GM12878 (cell line): Measurements from ENCODE around the gene TRMU. TPM values are rescaled to one million over a fixed set of nuclear protein-coding genes. Genes with fewer than 3 reads are reported as not detected.

ENCODE experiments used
- ATAC-seq: fragments of 200-7000 bp; cut with Tn5 transposase; 3 replicates; pipeline ENCODE4 v1.9.1; 2020; ENCODE audit warnings: mild to moderate bottlenecking, moderate library complexity
- BruUV-seq: library from RNA; stranded (reverse); fragments of 400-500 nt; replicated peaks from 2 replicates; lab custom pipeline; 2021; lab: Mats Ljungman, UMichigan
- CTCF ChIA-PET: fragments of 300-600 bp; sonication (Branson Sonifier 250); formaldehyde crosslinking; extraction: SDS; loops from one replicate; lab custom pipeline; 2021; ENCODE audit warnings: inconsistent platforms; lab: Yijun Ruan, JAX
- POLR2A ChIA-PET: fragments of 350-600 bp; formaldehyde crosslinking; extraction: SDS; loops from one replicate; lab custom pipeline; 2021; ENCODE audit warnings: inconsistent platforms; lab: Charles Lee
- RAD21 ChIA-PET: fragments of 300-600 bp; sonication (Branson Sonifier 250); formaldehyde crosslinking; loops from one replicate; lab custom pipeline; 2023; ENCODE audit warnings: antibody characterized with exemption; ENCODE audit not compliant: unreplicated experiment; lab: Charles Lee
- SMC1A ChIA-PET: fragments of 300-600 bp; sonication (Branson Sonifier 250); formaldehyde crosslinking; loops from one replicate; lab custom pipeline; 2023; ENCODE audit not compliant: unreplicated experiment, uncharacterized antibody; lab: Charles Lee
- DNase-seq: peaks from one replicate; pipeline ENCODE4 v3.0.0-alpha.2; 2011; ENCODE audit warnings: low read depth, low spot score
- FAIRE-seq: peaks from 3 replicates; lab custom pipeline; 2011; peaks lifted over from hg19 to GRCh38; lab: Jason Lieb, UNC
- H2AFZ ChIP-seq: 2 replicates; pipeline ENCODE4 v1.6.0; 2011; ENCODE audit warnings: low read depth, low read length, control low read depth; ENCODE audit not compliant: control insufficient read depth
- H3K27ac ChIP-seq: 2 replicates; pipeline ENCODE4 v1.5.1; 2011; ENCODE audit warnings: control low read depth; ENCODE audit not compliant: control insufficient read depth, insufficient read depth
- H3K27me3 ChIP-seq, 2 experiments: replicated peaks in 1 of 2; 2 replicates each; pipeline versions ENCODE4 v1.6.0 to v1.6.1; 2011; ENCODE audit warnings: low read length in 1 of 2; ENCODE audit not compliant: control insufficient read depth in 2 of 2, insufficient read depth in 2 of 2
- H3K36me3 ChIP-seq, 2 experiments: 2 replicates each; pipeline ENCODE4 v1.5.1; 2011; ENCODE audit warnings: low read length in 1 of 2; ENCODE audit not compliant: control insufficient read depth in 2 of 2, insufficient read depth in 2 of 2
- H3K4me1 ChIP-seq: 2 replicates; pipeline ENCODE4 v1.6.1; 2011; ENCODE audit warnings: mild to moderate bottlenecking, low read length, moderate library complexity, mixed read lengths; ENCODE audit not compliant: control insufficient read depth, insufficient read depth
- H3K4me2 ChIP-seq: 2 replicates; pipeline ENCODE4 v1.6.0; 2011; ENCODE audit warnings: control low read depth; ENCODE audit not compliant: control insufficient read depth, insufficient read depth
- H3K4me3 ChIP-seq: fragments of 200-600 bp; sonication (generic); 2 replicates; pipeline ENCODE4 v1.5.1; 2016
- H3K79me2 ChIP-seq: 2 replicates; pipeline ENCODE4 v1.6.0; 2011; ENCODE audit warnings: low read length; ENCODE audit not compliant: control insufficient read depth, insufficient read depth
- H3K9ac ChIP-seq: 2 replicates; pipeline ENCODE4 v1.8.0; 2011; ENCODE audit warnings: low read length, control low read depth, mixed read lengths; ENCODE audit not compliant: control insufficient read depth, insufficient read depth
- H3K9me3 ChIP-seq: replicated peaks from 3 replicates; pipeline ENCODE4 v1.5.1; 2011; ENCODE audit warnings: mild to moderate bottlenecking, low read length; ENCODE audit not compliant: control insufficient read depth, insufficient read depth
- H4K20me1 ChIP-seq: 2 replicates; pipeline ENCODE4 v1.6.0; 2011; ENCODE audit not compliant: control insufficient read depth, insufficient read depth
- BMI1 ChIP-seq: fragments of 450-650 bp; IDR thresholded peaks from 2 replicates; pipeline ENCODE4 v1.6.1; 2016; ENCODE audit warnings: mild to moderate bottlenecking, moderate library complexity, borderline replicate concordance
- CREM ChIP-seq: IDR thresholded peaks from 2 replicates; pipeline ENCODE4 v1.6.1; 2014; ENCODE audit warnings: antibody characterized with exemption, low read depth
- FOXM1 ChIP-seq: IDR thresholded peaks from 2 replicates; pipeline ENCODE4 v1.6.1; 2012; ENCODE audit warnings: low read depth, mild to moderate bottlenecking, inconsistent platforms, low read length, moderate library complexity
- HCFC1 ChIP-seq: fragments of 150-350 bp; IDR thresholded peaks from 2 replicates; pipeline ENCODE4 v1.6.1; 2014; ENCODE audit warnings: low read length
- HDAC2 ChIP-seq: fragments of 200-600 bp; sonication (generic); IDR thresholded peaks from 2 replicates; pipeline ENCODE4 v1.6.1; 2017
- IRF3 ChIP-seq: fragments of 450-650 bp; IDR thresholded peaks from 2 replicates; pipeline ENCODE4 v1.6.1; 2014; ENCODE audit warnings: mild to moderate bottlenecking
- IRF4 ChIP-seq: IDR thresholded peaks from 2 replicates; pipeline ENCODE4 v1.6.1; 2011; ENCODE audit warnings: low read depth, low read length
- MXI1 ChIP-seq: fragments of 150-350 bp; IDR thresholded peaks from 2 replicates; pipeline ENCODE4 v1.6.1; 2011; ENCODE audit warnings: low read depth, mild to moderate bottlenecking, inconsistent platforms, low read length, improper control_type of control experiment
- POU2F2 ChIP-seq: IDR thresholded peaks from 3 replicates; pipeline ENCODE4 v1.6.1; 2011; ENCODE audit warnings: low read depth, mild to moderate bottlenecking, low read length, borderline replicate concordance
- SIX5 ChIP-seq: IDR thresholded peaks from 2 replicates; pipeline ENCODE4 v1.6.1; 2011; ENCODE audit warnings: mild to moderate bottlenecking, low read depth, low read length, moderate library complexity; ENCODE audit not compliant: severe bottlenecking
- SMAD1 ChIP-seq: fragments of 450-650 bp; IDR thresholded peaks from 2 replicates; pipeline ENCODE4 v1.6.1; 2018; ENCODE audit warnings: mild to moderate bottlenecking, low read depth; ENCODE audit not compliant: partially characterized antibody
- SPI1 ChIP-seq: IDR thresholded peaks from 2 replicates; pipeline ENCODE4 v1.6.1; 2011; ENCODE audit warnings: low read depth, mild to moderate bottlenecking, low read length, moderate library complexity, borderline replicate concordance; ENCODE audit not compliant: insufficient read depth
- TAF1 ChIP-seq: IDR thresholded peaks from 2 replicates; pipeline ENCODE4 v1.6.1; 2011; ENCODE audit warnings: mild to moderate bottlenecking, low read depth, low read length, borderline replicate concordance
- TARDBP ChIP-seq: IDR thresholded peaks from 2 replicates; pipeline ENCODE4 v1.6.1; 2016; ENCODE audit warnings: borderline replicate concordance
- TCF3 ChIP-seq: IDR thresholded peaks from 2 replicates; pipeline ENCODE4 v1.6.1; 2012; ENCODE audit warnings: low read depth, mild to moderate bottlenecking, low read length, borderline replicate concordance; ENCODE audit not compliant: insufficient read depth
- ZNF207 ChIP-seq: fragments of 450-650 bp; IDR thresholded peaks from 2 replicates; pipeline ENCODE4 v1.6.1; 2014; ENCODE audit warnings: antibody characterized with exemption, mild to moderate bottlenecking, borderline replicate concordance
- ZNF274 ChIP-seq: IDR thresholded peaks from one replicate; pipeline ENCODE4 v1.8.0; 2011; ENCODE audit not compliant: insufficient read length, insufficient read depth
- ZNF384 ChIP-seq: IDR thresholded peaks from 2 replicates; pipeline ENCODE4 v1.6.1; 2012; ENCODE audit warnings: low read depth, mild to moderate bottlenecking, low read length, improper control_type of control experiment, borderline replicate concordance
- WGBS: methylation state at CpG from one replicate; pipeline ENCODE4 v1.1.6; 2016; ENCODE audit warnings: low lambda C conversion rate; ENCODE audit not compliant: insufficient replicate concordance, insufficient coverage; ENCODE audit errors: missing lambda C conversion rate; 5-methylcytosine and 5-hydroxymethylcytosine counted together
- in situ Hi-C: fragments of 300-500 bp; cut with MboI; formaldehyde crosslinking; loops from 9 replicates; pipeline ENCODE4 v1.14.3; 2018; ENCODE audit warnings: mixed read lengths
- intact Hi-C: fragments of 100-400 bp; cut with micrococcal nuclease; formaldehyde crosslinking; loops from one replicate; pipeline ENCODE4 v1.14.2; 2022; ENCODE audit not compliant: unreplicated experiment
- polyA plus RNA-seq, 11 experiments: library from polyadenylated mRNA; depleted of rRNA in 4 of 11; unstranded in 6 of 11; stranded (reverse) in 5 of 11; fragments of >200 nt; fragmentation: Nextera tagmentation in 4 of 11; fragmentation: Illumina TruSeq in 1 of 11; extraction: Ambion mirVana in 4 of 11; extraction: Trizol in 1 of 11; gene quantifications; 1 replicate in 1 of 11; 2 replicates in 10 of 11; pipeline versions ENCODE4 v1.2.1 to v1.2.3, GENCODE V29; 2011 to 2016; ENCODE audit warnings: inconsistent platforms in 2 of 11, missing spikeins in 2 of 11, low read depth in 1 of 11
- total RNA-seq, 4 experiments: library from RNA; depleted of rRNA in 3 of 4; stranded (reverse); fragments of >200 nt in 3 of 4; fragmentation: Illumina TruSeq in 1 of 4; extraction: Trizol in 1 of 4; gene quantifications; 2 replicates each; pipeline versions ENCODE4 v1.2.1 to v1.2.3, GENCODE V29; 2013 to 2021
- TF ChIP-seq, protein P1 (sequence below): fragments of 450-650 bp; formaldehyde crosslinking; IDR thresholded peaks from 2 replicates; pipeline ENCODE4 v1.4.0; 2020; ENCODE audit warnings: mild to moderate bottlenecking, moderate library complexity
- TF ChIP-seq, protein P2 (sequence below): fragments of 450-650 bp; conservative IDR thresholded peaks from 2 replicates; pipeline ENCODE4 v1.6.1; 2017; ENCODE audit warnings: mild to moderate bottlenecking, moderate library complexity

Gene TRMU
- total and polyA plus RNA-seq, 10 of the 15 experiments (the other 5 are each of a cell fraction or from before 2014, with no cell fraction given), result 3.5 to 57.0 (median 44.0) TPM

GRCh38 chr22:46288846-46289243 is 46.7 kb upstream of the TRMU start:
- H3K36me3 ChIP-seq, result peaks cover 7 to 11% of the 10 kb centered on the region in 2 experiments; a peak in 3 of 4 replicates
- H3K4me1 ChIP-seq, result peaks cover 33% of the 10 kb centered on the region
- peak overlapping the region; percentile 86 for H3K27ac ChIP-seq
- peaks cover 17% of the 10 kb centered on the region for H3K79me2 ChIP-seq
- peak overlapping the region; percentile 94 for H3K9ac ChIP-seq
- no peak for FAIRE-seq
- peak overlapping the region; percentile 99 for H3K4me2 ChIP-seq
- no peaks in the 10 kb centered on the region; the same call in 2 of the 3 replicates for H3K9me3 ChIP-seq
- peak overlapping the region; percentile 85; the same call in 1 of the 2 replicates for H3K4me3 ChIP-seq
- ChIA-PET SMC1A (interaction anchor here (1.0 to 1.5 kb wide), 2 partner anchors 20 to 167 kb away, joined by 3 to 4 read pairs; no protein-coding TSS in a partner anchor), CTCF (interaction anchor here (0.9 kb wide), 1 partner anchor 18 kb away, joined by 3 read pairs; no protein-coding TSS in a partner anchor), RAD21 (no interaction called here), POLR2A (interaction anchor here (0.6 to 1.2 kb wide), 4 partner anchors 8 to 21 kb away, joined by 3 to 5 read pairs (median 4); partner anchors contain the start of gene TTC38)
- TF ChIP-seq SPI1, result no peak
- TF ChIP-seq, protein P1, sequence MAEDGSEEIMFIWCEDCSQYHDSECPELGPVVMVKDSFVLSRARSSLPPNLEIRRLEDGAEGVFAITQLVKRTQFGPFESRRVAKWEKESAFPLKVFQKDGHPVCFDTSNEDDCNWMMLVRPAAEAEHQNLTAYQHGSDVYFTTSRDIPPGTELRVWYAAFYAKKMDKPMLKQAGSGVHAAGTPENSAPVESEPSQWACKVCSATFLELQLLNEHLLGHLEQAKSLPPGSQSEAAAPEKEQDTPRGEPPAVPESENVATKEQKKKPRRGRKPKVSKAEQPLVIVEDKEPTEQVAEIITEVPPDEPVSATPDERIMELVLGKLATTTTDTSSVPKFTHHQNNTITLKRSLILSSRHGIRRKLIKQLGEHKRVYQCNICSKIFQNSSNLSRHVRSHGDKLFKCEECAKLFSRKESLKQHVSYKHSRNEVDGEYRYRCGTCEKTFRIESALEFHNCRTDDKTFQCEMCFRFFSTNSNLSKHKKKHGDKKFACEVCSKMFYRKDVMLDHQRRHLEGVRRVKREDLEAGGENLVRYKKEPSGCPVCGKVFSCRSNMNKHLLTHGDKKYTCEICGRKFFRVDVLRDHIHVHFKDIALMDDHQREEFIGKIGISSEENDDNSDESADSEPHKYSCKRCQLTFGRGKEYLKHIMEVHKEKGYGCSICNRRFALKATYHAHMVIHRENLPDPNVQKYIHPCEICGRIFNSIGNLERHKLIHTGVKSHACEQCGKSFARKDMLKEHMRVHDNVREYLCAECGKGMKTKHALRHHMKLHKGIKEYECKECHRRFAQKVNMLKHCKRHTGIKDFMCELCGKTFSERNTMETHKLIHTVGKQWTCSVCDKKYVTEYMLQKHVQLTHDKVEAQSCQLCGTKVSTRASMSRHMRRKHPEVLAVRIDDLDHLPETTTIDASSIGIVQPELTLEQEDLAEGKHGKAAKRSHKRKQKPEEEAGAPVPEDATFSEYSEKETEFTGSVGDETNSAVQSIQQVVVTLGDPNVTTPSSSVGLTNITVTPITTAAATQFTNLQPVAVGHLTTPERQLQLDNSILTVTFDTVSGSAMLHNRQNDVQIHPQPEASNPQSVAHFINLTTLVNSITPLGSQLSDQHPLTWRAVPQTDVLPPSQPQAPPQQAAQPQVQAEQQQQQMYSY (CRISPR knock-in tag), result no peak
- TF ChIP-seq ZNF384, result no peak
- no peak for TF ChIP-seq HDAC2
- TF ChIP-seq, protein P2, sequence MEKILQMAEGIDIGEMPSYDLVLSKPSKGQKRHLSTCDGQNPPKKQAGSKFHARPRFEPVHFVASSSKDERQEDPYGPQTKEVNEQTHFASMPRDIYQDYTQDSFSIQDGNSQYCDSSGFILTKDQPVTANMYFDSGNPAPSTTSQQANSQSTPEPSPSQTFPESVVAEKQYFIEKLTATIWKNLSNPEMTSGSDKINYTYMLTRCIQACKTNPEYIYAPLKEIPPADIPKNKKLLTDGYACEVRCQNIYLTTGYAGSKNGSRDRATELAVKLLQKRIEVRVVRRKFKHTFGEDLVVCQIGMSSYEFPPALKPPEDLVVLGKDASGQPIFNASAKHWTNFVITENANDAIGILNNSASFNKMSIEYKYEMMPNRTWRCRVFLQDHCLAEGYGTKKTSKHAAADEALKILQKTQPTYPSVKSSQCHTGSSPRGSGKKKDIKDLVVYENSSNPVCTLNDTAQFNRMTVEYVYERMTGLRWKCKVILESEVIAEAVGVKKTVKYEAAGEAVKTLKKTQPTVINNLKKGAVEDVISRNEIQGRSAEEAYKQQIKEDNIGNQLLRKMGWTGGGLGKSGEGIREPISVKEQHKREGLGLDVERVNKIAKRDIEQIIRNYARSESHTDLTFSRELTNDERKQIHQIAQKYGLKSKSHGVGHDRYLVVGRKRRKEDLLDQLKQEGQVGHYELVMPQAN, result no peak
- TF ChIP-seq MXI1, result no peak
- no peak for TF ChIP-seq IRF4
- no peak for TF ChIP-seq TARDBP
- no peak for TF ChIP-seq SIX5
- TF ChIP-seq FOXM1, result no peak
- TF ChIP-seq ZNF207, result no peak
- no peak for TF ChIP-seq POU2F2
- no peak for TF ChIP-seq BMI1
- no peak for TF ChIP-seq CREM
- TF ChIP-seq SMAD1, result no peak
- TF ChIP-seq TAF1, result no peak
- TF ChIP-seq TCF3, result no peak
- no peak for TF ChIP-seq IRF3
- TF ChIP-seq HCFC1, result no peak
- no peak for TF ChIP-seq ZNF274
- in situ Hi-C loops (no loop called here), intact Hi-C loops (no loop called here)
- no peak for ATAC-seq
- no peaks in the 10 kb centered on the region for H4K20me1 ChIP-seq
- no peak for DNase-seq
- no TSS peak for BruUV-seq
- peak overlapping the region; percentile 65; the same call in 1 of the 2 replicates for H2AFZ ChIP-seq
- H3K27me3 ChIP-seq, result no peaks in the 10 kb centered on the region
- 78% methylated on average over 7 of the region's 7 CpGs for WGBS
